GM13977 (cell line): ENCODE measurements around the gene APBB2.

Experiments used
- DNase-seq: peaks from one replicate; pipeline ENCODE4 v3.0.0; 2012; ENCODE audit warnings: low spot score
- CTCF ChIP-seq: IDR thresholded peaks from 2 replicates; pipeline ENCODE4 v1.5.1; 2012; ENCODE audit warnings: mild to moderate bottlenecking, control low read depth; ENCODE audit not compliant: insufficient read depth; ENCODE audit errors: extremely low read depth, missing control alignments
- in situ Hi-C: fragments of 300-500 bp; cut with MboI; formaldehyde crosslinking; loops from one replicate; pipeline ENCODE4 v1.12.0; 2022; ENCODE audit warnings: low sequenced_read_pairs, low pct_unique_long_range_greater_than_20kb, mixed read lengths, inconsistent platforms; ENCODE audit not compliant: unreplicated experiment

The APBB2 gene

GRCh38 chr4:41199788-41200187 is 14.6 kb downstream of the APBB2 start:
- in situ Hi-C loops = loop anchor here (25.0 kb wide), 1 partner anchor 462 kb away; the partner anchor contains the start of gene NSUN7
- no peak for DNase-seq
- no peak for TF ChIP-seq CTCF

- TF ChIP-seq CTCF = no peak
These were observed 16.3 kb downstream of the APBB2 start for GRCh38 chr4:41197996-41198395.

GRCh38 chr4:41197495-41197894 is 16.8 kb downstream of the APBB2 start:
- in situ Hi-C loops = no loop called here
- no peak for DNase-seq
- no peak for TF ChIP-seq CTCF

More at GRCh38 chr4:41197996-41198395, 16.3 kb downstream of the APBB2 start:
- in situ Hi-C loops = no loop called here
- no peak for DNase-seq

- no peak for DNase-seq
- TF ChIP-seq CTCF = no peak
- in situ Hi-C loops = no loop called here
These were observed 17.6 kb downstream of the APBB2 start for GRCh38 chr4:41196633-41197332.

GRCh38 chr4:41192136-41192535 is 22.2 kb downstream of the APBB2 start:
- TF ChIP-seq CTCF = no peak
- in situ Hi-C loops = no loop called here
- DNase-seq = no peak

GRCh38 chr4:41189666-41190065 is 24.7 kb downstream of the APBB2 start:
- in situ Hi-C loops = no loop called here
- TF ChIP-seq CTCF = no peak
- DNase-seq = no peak
